GM23248 (cell line): ENCODE measurements around the gene CCS.
"Not testable (repeated sequence)": the region's sequence is repeated elsewhere in the genome, so short reads cannot be mapped to it uniquely, and the experiment has no call there.

ENCODE experiments used
- EZH2 ChIP-seq: fragments of 200-600 bp; sonication (generic); IDR thresholded peaks from 2 replicates; pipeline ENCODE4 v1.6.1; 2018; ENCODE audit warnings: antibody characterized with exemption, mild to moderate bottlenecking; ENCODE audit not compliant: insufficient read depth, poor library complexity, severe bottlenecking
- EZH2phosphoT487 ChIP-seq: fragments of 200-600 bp; sonication (generic); IDR thresholded peaks from 2 replicates; pipeline ENCODE4 v1.6.1; 2018; ENCODE audit warnings: antibody characterized with exemption, moderate library complexity, mild to moderate bottlenecking, low read depth; ENCODE audit not compliant: insufficient read depth

DNA sequence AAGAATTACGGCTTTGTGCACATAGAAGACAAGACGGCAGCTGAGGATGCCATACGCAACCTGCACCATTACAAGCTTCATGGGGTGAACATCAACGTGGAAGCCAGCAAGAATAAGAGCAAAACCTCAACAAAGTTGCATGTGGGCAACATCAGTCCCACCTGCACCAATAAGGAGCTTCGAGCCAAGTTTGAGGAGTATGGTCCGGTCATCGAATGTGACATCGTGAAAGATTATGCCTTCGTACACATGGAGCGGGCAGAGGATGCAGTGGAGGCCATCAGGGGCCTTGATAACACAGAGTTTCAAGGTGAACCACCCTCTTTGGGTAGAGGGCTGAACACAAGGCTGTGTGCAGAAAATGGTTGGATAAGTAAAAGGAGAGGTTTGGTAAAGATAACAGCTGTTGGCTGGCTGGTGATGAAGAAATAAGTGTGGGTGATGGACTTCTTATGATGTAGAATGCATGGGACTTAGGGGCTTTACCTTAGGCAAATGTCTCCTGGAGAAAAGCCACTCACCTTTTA lies 46.9 kb downstream of the CCS start:
- not testable (repeated sequence) for TF ChIP-seq EZH2, EZH2phosphoT487
